Measurements from ENCODE around the gene TWF2. TPM values are rescaled to one million over a fixed set of nuclear protein-coding genes. Genes with fewer than 3 reads are reported as not detected.
A peak's percentile ranks its signal among the peaks of the same experiment; 100 is the strongest.

Gene TWF2
- total RNA-seq, 3 donors from 2014 or later (not counting 1 experiment from before 2014, with no cell fraction given) = 49.2 to 76.6 (median 52.0) TPM

- no peaks in the 10 kb centered on the region for H3K27me3 Mint-ChIP-seq (ENCODE audit: low read depth in 2 of 2)
- no peaks in the 10 kb centered on the region for H3K27me3 ChIP-seq (ENCODE audit: control insufficient read depth, insufficient read depth, low read length)
- H3K4me1 ChIP-seq (ENCODE audit: control insufficient read depth, insufficient read depth, low read length) = peaks cover 31% of the 10 kb centered on the region
- H3K4me3 ChIP-seq (ENCODE audit: low read length) = no peak overlapping the region
- H3K27ac ChIP-seq (ENCODE audit: low read length) = no peak overlapping the region
- H3K27ac Mint-ChIP-seq = peak overlapping the region; percentile 96 to 98
- H3K9me3 ChIP-seq (ENCODE audit: control insufficient read depth, insufficient read depth, low read length) = no peaks in the 10 kb centered on the region
- peak overlapping the region; percentile 95 for H3K4me3 Mint-ChIP-seq
- peaks cover 6% of the 10 kb centered on the region for H3K36me3 ChIP-seq (ENCODE audit: control insufficient read depth, insufficient read depth, low read length)
- H3K36me3 Mint-ChIP-seq = no peaks in the 10 kb centered on the region
- no peaks in the 10 kb centered on the region for H3K9me3 Mint-ChIP-seq
- ATAC-seq (no peak), DNase-seq (no peak)
- no peak for TF ChIP-seq CTCF (IDR thresholded peaks at IDR 0.05)
- intact Hi-C loops (cut with micrococcal nuclease) = no loop called here
- H3K4me1 Mint-ChIP-seq = peaks cover 21 to 40% of the 10 kb centered on the region in 2 donors
- 96% methylated on average over 3 of the region's 3 CpGs for WGBS (ENCODE audit: insufficient coverage)
These were observed 42.0 kb downstream of the TWF2 start for GRCh38 chr3:52196977-52197376.

GRCh38 chr3:52195823-52196331 lies 43.1 kb downstream of the TWF2 start:
- Histone ChIP-seq H3K36me3 (ENCODE audit: control insufficient read depth, insufficient read depth, low read length) (no peaks in the 10 kb centered on the region), H3K4me3 (ENCODE audit: low read length) (no peak overlapping the region), H3K27me3 (ENCODE audit: control insufficient read depth, insufficient read depth, low read length) (no peaks in the 10 kb centered on the region), H3K27ac (ENCODE audit: low read length) (no peak overlapping the region), H3K9me3 (ENCODE audit: control insufficient read depth, insufficient read depth, low read length) (no peaks in the 10 kb centered on the region), H3K4me1 (ENCODE audit: control insufficient read depth, insufficient read depth, low read length) (peaks cover 28% of the 10 kb centered on the region)
- Mint-ChIP-seq H3K9me3 (no peaks in the 10 kb centered on the region), H3K27ac (peak overlapping the region; percentile 96 to 98), H3K36me3 (no peaks in the 10 kb centered on the region), H3K4me3 (no peak overlapping the region), H3K4me1 (peaks cover 21 to 35% of the 10 kb centered on the region in 2 donors), H3K27me3 (ENCODE audit: low read depth in 2 of 2) (no peaks in the 10 kb centered on the region)
- no peak for DNase-seq
- no peak for TF ChIP-seq CTCF (IDR thresholded peaks at IDR 0.05)
- intact Hi-C loops (cut with micrococcal nuclease) = no loop called here
- no peak for ATAC-seq
- WGBS (ENCODE audit: insufficient coverage) = 82% methylated on average over 10 of the region's 10 CpGs

- Histone ChIP-seq H3K9me3 (ENCODE audit: control insufficient read depth, insufficient read depth, low read length) (no peaks in the 10 kb centered on the region), H3K27ac (ENCODE audit: low read length) (no peak overlapping the region), H3K4me3 (ENCODE audit: low read length) (no peak overlapping the region), H3K27me3 (ENCODE audit: control insufficient read depth, insufficient read depth, low read length) (no peaks in the 10 kb centered on the region), H3K36me3 (ENCODE audit: control insufficient read depth, insufficient read depth, low read length) (no peaks in the 10 kb centered on the region), H3K4me1 (ENCODE audit: control insufficient read depth, insufficient read depth, low read length) (peaks cover 24% of the 10 kb centered on the region)
- intact Hi-C loops (cut with micrococcal nuclease) = no loop called here
- TF ChIP-seq CTCF (IDR thresholded peaks at IDR 0.05) = no peak
- Mint-ChIP-seq H3K27ac (peak overlapping the region in 1 of 2 donors; percentile 98), H3K4me1 (peaks cover 21 to 32% of the 10 kb centered on the region in 2 donors), H3K4me3 (no peak overlapping the region), H3K36me3 (no peaks in the 10 kb centered on the region), H3K27me3 (ENCODE audit: low read depth in 2 of 2) (no peaks in the 10 kb centered on the region), H3K9me3 (no peaks in the 10 kb centered on the region)
- ATAC-seq (no peak), DNase-seq (no peak)
- WGBS (ENCODE audit: insufficient coverage) = 95% methylated on average over 2 of the region's 3 CpGs
These were observed 43.7 kb downstream of the TWF2 start for GRCh38 chr3:52195291-52195597.

All from natural killer cell (primary cell).